HG03039 (cell line): Measurements from ENCODE around the gene WBP2.
"Not testable (repeated sequence)": the region's sequence is repeated elsewhere in the genome, so short reads cannot be mapped to it uniquely, and the experiment has no call there.

Experiments used
- ATAC-seq: cut with Tn5 transposase; IDR thresholded peaks from one replicate; pipeline ENCODE4 v1.9.1; 2021; ENCODE audit warnings: mild to moderate bottlenecking, moderate library complexity; ENCODE audit not compliant: unreplicated experiment

WBP2 gene

DNA sequence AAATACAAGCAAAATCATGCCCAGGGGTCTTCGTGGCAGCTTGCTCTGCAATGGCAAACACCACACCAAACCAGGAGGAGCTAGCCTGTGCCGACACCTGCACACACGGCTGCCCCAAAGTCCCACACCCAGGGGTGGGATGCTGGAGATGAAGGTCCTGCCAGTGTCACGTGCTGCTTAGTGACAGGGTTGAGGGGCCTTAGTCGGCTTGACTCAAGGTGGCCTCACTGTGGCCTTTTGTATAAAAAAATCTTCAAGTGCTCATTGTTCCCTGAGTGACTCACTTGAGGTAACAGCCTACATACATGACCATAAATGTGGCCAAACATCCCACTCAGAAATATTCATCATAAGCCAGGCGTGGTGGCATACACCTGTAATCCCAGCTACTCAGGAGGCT lies 34.3 kb upstream of the WBP2 start:
- ATAC-seq: no peak

DNA sequence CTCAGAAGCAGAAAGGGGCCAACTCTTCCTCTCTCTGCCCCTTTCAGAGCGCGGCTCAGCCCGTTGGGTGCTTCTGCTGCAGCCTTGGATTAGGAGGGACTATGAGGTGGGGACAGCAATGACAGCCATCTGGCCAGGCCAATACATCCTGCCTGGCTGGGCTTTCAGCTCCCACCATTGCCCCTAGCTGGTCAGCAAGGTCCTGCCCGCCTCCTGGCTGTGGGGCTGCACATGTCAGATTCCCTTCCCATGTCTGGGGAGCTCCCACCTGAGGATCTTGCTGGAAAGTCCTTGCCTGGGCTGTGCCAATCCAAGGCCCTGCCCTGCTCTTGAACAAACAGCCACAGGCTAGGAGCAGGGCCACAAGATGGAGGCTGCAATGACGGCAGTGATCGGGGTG lies 33.3 kb upstream of the WBP2 start:
- ATAC-seq: no peak

DNA sequence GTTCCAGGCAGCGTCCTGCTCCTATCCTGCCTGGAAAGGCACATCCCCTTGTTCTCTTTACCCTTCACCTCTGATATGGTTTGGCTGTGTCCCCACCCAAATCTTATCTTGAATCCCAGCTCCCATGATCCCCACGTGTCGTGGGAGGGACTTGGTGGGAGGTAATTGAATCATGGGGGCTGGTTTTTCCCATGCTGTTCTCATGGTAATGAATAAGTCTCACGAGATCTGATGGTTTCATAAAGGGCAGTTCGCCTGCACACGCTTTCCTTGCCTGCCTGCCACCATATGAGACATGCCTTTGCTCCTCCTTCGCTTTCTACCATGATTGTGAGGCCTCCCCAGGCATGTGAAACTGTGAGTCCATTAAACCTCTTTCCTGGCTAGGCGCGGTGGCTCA lies 30.7 kb upstream of the WBP2 start:
- ATAC-seq: not testable (repeated sequence)

DNA sequence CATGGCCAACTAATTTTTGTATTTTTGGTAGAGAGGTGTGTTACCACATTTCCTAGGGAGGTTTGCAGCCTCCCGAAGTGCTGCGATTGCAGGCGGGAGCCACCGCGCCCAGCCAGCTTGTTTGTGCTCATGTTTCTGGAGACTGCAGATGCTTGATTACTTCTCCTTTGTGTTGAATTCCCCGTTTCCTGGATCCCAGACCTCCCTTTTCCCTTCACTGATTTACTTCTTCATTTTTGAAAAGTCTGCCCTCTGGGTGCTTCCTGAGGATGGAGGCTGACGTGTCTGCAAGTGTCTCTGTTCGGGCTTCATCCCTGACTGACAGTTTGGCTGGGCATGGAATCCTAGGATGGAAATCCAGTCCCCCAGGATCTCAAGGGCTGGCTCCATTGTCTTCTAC lies 30.3 kb upstream of the WBP2 start:
- ATAC-seq: no peak

DNA sequence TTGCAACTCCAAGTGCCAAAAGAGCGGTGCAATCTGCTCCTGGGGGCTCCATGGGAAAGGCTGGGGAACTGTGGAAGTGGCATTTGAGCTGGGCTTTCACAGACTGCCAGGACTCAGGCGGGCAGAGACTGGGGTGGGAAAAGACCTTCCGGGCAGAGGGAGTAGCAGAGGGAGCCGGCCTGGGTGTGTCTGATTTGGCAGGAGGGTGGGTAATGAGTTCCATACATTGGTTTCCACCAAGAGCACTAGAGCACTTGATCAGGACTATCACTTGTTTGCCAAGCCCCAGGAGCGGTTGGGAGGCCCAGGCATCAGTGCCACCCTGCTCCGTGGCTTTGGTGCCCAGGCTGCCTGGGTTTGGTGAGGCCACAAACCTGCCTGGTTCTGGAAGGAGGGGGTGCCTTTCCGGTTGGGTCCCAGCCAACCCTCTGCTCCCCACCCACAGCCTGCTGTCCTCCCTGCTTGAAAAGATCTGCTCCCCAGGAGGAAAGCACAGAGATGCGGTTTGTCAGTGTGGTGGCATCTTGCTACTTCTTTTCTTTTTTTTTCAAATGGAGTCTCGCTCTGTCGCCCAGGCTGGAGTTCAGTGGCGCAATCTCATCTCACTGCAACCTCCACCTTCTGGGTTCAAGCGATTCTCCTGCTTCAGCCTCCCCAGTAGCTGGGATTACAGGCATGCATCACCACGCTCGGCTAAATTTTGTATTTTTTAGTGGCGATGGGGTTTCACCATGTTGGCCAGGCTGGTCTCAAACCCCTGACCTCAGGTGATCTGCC lies 26.7 kb upstream of the WBP2 start:
- no peak for ATAC-seq

DNA sequence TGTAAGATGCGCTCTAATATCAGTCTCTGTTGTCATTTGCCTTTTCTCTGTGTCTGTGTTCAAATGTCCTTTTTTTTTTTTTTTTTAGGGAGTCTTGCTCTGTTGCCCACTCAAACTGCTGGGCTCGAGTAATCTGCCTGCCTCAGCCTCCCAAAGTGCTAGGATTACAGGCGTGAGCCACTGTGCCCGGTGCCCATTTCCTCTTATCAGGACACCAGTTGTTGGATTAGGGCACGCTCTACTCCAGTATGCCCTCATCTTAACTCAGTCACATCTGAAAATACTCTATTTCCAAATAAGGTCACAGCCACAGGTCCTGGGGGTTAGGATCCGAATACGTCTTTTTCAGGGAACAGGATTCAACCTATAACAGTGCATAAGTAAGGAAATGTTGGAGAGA lies 25.1 kb upstream of the WBP2 start:
- ATAC-seq: no peak

DNA sequence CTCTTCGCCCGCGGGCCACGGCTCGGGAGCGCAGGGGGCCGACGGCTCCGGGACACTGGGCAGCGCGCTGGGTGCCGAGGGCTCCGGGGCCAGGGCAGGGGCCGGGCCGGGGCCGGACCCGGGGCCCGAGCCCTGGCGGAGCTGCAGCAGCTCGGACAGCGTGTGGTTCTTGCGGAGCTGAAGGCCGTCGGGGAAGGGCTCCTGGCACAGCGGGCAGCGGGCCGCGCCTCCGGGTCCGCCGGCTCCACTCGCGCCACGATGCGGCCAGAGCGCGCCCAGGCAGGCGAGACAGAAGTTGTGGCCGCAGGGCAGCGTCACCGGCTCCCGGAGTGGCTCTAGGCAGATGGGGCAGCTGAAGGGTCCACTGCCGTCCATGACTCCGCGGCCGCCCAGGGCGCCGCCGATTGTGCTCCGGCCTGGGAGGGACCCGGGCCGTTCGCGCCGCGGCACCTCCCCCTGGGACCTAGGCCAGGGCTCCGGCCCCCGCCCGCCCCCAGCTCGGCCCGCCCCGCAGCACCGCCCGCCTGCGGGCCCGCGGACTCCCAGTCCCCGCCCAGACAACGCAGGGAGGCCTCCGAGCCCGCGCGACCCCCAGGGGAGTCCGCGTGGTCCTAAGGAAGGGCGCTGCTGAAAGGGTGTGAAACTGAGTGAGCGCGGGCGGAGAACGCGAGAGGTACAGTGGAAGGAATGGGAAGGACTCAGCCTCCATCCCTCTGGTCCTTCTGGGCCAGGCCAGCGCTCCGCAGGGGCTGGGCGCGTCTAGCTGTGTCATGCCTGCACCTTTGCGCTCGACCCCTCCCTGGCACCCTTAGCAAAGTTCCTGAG lies 23.3 kb upstream of the WBP2 start, which contains the start of gene TRIM47:
Gene TRIM47 (minus strand): TSS at position 408 of the 825 bp plus-strand sequence. CDS start 33 bp downstream, at position 375.
- ATAC-seq: no peak

DNA sequence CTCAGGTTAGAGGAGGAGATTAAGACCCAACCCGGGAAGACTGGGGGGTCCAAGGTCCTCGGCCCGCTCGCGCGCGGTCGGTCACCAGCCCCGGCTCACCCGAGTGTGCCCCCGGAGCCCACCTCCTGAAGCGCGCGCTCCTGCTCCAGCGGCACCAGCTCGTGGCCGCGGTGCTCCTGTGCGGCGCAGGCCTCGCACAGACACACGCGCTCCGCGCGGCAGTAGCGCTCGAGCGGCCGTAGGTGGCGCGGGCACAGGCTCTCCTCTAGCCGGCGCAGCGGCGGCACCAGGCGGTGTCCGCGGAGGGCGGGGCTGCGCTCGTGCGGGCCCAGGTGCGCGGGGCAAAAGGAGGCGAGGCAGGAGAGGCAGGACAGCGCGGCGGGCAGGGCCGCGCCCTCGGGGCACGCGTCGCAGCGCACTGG lies 22.6 kb upstream of the WBP2 start:
- ATAC-seq: no peak

DNA sequence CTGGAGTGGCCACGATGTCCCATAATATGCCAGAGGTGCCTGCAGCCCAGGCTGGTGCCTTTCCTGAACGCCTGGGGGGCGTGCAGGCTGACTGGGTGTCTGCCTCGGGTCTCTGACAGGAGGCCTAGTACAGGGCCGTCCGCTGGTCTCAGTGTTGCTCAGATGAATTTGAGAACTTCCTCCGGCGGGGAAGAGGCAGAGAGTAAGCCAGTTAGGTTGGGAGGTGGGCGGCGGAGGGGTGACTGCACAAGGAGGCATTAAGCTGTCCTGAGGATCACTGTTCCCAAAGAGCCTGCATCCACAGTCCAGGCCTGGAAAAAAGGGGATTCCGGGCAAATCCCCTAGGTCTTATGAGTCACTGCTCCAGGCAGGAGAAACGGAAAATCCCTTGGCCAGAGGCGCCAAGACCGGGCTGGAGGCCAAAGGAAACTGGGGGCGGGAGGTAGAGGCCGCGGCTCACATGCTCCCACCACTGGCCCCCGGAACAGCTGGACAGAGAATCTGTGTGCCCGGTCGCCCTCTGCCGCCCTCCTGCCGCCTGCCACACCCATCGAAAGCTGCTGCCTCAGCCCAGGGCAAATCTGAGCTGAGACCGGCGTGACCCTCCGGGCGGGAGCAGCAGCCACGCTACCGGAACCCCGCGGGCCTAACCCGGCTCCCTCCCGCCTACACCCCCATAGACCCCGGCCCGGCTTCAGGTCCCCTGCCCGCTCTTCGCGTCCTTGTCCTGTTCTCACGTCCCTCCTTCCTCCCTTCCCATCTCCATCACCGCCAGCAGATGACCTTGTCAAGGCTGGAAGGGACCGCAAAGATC lies 22.0 kb upstream of the WBP2 start:
- ATAC-seq: no peak

DNA sequence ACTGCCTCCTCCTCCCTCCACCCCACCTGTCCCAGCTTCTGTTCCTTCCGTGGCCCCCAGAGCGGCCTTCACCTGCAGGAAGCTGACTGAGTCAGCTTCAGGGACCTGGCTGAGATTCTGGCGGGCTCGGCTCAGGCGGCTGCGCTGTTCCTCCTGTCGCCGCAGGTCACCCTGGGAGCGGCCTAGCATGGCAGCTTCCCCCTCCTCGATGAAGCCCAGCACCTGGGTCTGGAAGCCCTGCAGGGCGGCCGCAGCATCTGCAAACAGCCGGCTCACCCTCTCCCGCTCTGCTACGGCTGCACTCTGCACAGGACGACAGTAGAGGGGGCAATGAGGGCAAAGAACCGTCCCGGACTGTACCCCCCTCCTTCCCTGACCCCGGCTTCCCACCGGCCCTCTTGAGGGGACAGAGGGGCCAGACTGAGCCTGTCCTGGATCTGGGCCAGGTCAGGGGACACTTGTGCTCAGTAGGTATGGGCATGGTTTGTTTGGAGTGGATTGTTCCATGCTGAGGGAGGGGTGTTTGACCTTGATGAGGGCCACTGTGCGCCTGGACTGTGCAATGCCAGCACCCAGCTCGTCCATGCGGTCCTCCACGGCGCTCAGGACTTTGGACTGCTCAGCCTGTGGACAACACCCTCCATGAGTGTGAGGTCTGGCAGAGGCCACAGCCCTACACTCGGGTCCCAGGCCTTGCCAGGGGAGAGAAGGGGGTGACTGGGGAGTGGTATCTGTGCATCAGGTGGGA lies 21.2 kb upstream of the WBP2 start:
- ATAC-seq: no peak

DNA sequence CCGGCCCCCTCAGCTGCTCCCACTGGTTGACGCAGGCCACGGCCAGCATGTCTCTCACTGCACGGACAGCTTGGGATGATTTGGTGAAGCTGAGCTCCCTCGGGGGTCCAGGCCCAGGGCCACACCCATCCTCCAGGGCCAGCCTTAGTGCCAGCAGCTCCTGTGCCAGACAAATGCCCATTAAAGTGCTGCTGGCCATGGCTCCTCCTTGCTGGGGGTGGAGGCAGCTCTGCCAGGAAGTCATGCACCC lies 20.7 kb upstream of the WBP2 start:
- ATAC-seq: no peak

DNA sequence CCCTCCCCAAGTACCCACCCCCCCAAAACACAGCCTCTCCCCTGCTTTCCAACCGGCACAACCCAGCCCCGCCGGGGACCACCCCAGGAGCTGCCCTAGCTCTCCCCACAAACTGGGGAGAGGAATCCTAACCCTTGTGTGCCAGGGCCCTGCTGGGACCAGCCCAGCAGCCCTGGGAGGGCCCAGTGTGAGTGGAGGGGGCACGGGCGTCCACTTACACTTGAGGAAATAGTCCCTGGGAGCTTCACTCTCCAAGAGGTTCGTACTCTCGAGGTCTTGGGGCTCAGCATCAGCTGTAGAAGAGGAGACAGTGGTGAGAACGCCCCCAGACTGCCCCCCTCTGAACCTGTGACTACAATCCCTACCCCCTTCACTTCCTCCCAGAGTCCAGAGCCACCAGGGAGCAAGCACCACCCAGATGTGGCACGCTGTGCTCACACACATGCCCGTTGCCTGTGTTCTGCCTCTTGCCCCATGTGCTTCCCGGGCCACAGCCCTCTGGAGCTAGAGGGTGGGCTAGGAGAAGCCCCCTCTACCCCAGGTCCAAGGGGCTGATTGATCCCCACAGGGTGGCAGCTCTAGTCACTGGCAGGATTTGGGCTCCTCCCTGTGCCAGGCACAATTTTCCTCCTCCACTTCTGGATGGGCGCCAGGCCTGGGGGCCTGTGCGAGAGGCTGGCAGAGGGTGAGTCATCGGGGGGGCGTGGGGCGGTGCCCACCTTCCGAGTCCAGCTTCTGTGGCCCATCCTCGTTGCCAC lies 20.2 kb upstream of the WBP2 start:
- ATAC-seq: no peak

DNA sequence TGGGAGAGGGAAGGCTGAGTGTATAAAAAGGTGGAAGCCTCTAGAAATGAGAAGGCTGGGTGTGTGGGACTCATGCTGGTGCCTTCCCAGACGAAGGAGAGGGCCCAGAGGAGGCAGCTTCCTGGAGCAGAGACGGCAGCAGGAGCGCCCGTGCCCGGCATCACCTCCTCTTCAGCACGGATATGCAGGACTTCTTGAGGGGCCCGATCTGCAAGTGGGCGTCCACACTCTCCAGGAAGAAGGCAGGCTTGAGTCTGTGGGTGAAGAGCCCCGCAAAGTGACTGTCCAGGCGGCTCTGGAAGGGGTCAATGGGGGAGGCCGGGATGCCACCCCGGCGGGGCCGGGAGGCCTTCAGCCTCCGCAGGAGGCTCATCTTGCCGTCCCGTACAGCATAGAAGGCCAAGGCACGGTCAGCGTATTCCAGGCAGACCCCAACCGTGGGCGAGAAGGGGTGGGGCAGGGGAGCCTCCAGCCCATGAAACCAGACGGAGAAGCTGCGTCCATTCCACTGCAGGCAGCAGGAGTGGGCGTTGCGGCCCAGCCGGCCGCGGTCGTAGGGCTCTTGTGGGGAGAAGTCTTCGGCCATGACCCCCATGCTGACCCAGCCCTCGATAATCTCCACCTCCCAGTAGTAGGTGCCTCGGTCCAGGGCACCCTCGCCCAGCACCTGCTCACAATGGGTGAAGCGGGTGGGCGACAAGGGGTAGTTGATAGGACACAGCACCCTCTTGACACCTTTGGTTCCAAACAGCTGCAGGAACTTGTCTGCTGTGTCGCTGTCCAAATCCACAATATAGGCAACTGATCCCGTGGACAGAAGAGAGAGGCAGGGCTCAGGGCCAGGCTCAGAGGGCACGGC lies 19.4 kb upstream of the WBP2 start:
- ATAC-seq: no peak

DNA sequence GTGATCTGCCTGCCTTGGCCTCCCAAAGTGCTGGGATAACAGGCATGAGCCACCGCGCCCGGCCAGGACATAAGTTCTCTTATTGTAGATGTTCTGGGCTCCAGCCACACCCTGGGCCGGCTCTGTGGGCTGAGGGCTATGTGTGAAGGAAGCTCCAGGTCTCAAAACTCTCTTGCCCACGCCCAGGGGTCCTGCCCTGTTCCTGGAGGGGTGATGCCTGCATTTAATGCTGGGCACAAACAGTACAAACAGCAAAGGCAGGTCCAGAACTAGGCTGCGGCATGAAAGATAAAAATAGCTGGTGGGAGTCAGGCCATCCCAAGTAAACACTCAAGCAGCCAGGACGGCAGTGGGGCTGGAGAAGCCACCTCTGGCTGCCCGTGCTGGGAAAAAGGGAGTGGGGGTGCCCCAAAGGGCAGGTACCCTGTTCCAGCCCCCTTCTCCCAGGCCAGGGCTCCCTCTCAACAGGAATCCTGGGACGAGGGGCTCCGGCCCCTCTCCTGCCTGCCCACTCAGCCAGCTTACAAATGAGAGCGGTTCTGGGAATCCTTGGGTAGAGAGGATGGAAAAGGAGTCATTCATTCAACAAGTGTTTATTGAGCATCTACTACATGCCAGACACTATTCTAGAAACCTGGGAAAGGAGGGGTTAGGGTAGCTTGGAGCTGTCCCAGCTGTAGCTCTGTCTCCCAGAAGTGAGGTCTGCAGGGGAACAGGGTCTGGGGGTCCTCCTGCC lies 18.6 kb upstream of the WBP2 start:
- no peak for ATAC-seq

DNA sequence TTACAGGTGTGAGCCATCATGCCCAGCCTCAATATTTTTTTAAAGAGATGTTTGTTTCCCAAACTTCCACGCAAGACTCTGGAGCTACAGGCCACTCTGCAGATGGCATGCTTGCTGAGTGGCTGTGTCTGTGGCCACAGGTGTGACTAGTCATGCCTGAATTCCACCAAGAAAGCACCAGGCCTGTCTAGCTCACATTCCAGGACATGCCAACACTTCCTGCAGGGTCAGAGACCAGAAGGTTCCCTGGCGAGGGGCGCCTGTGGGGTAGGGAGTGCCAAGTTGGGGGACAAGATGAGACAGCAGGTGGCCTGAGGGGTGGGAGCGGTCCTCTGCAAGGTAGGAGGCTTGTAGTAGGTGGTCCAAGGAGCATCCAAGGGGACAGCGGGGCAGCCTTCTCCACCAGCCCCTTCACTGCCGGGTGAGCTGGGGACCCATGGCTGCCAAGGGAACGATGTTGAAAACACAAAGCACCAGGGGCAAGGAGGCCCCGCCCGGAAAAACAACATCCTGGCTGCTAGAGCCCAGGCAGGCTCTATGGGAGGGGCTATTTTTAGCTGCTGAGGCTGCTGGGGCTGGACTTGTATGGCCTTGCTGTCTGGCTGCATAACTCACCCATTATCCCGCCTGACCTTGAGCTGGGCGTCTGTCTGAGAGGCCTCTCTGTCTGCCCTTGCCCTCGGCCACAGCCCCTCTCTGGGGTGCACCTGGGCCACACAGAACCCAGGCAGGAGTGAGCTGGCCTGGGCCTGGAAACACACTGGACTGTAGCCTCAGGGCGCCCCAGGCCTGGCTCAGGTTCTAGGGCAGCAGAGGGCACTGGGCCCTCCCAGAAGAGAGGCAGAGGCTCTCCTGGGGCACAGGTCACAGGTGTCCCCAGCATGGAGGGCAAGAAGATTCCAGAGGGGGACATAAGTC lies 17.6 kb upstream of the WBP2 start:
- ATAC-seq: no peak

DNA sequence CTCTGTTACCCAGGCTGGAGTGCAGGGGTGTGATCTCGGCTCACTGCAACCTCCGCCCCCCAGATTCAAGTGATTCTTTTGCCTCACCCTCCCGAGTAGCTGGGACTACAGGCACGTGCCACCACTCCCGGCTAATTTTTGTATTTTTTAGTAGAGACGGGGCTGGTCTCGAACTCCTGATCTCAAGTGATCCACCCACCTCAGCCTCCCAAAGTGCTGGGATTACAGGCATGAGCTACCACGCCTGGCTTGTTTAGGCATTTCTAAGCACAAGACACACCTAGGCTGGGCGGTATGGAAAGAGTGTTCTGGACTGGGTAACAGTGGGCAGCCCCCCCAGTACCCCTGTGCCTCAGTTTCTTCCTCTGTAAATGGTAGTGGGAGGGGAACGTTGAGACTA lies 15.1 kb upstream of the WBP2 start:
- ATAC-seq: not testable (repeated sequence)

DNA sequence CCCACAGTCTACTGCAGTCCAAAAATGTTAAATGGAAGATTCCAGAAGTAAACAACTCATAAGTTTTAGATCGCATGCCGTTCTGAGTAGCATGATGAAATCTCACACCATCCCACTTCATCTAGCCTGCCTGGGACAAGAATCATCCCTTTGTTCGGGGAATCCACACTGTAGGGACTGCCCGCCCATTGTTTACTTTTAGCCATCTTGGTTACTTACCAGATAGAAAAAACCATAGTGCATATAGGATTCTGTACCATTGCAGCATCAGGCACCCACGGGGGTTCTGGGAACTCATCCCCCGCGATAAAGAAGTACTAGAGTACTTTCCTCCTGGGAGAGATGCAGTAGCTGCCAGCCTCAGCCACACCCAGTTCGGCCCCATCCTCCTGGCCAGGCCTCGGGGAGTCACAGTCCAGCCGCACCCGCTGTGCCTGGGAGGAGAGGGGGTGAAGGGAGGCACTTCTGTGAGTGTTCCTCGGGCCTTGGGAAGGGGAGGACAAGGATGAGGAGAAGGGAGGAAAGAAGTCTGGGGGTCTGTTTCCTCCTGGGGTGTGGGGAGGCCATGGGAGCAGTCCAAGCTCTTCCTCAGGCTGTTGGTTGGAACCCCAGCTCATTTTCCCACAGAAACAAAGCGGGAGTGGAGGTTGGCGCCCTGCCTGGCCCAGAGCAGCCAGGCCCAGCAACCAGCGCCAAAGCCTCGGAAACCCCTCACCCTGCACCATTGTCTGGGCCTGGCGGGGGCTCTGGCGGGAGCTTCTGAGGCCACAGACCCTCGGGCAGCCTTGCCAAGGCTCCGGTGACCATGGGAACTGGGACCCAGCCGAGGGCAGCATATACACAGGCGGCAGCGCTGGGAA lies 14.4 kb upstream of the WBP2 start:
- ATAC-seq: no peak
